ENCODE data around the gene ADGRG6.

DNA sequence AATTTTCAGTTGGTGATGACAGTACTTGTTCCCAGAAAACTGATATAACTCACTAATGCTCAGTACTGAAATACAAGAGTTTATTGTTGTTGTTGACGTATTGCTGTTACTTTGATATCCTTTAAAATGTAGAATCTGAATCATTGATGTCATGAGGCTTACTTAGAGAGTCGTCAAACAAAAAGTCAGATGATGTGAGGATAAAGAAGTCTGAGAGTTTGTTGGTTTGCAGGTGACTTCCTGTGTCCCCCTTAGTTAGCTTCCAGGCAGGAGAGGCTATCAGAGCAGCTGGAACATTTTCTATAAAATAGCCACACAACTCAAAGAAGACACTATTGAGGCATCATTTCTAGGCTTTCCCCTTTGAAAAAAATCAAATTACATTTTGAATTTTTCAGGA lies 97.9 kb downstream of the ADGRG6 start:
- TF ChIP-seq POLR2A (IDR thresholded peaks at IDR 0.05) (no peak), POLR2AphosphoS5 (IDR thresholded peaks at IDR 0.05) (no peak)
- TF ChIP-seq, protein P1, sequence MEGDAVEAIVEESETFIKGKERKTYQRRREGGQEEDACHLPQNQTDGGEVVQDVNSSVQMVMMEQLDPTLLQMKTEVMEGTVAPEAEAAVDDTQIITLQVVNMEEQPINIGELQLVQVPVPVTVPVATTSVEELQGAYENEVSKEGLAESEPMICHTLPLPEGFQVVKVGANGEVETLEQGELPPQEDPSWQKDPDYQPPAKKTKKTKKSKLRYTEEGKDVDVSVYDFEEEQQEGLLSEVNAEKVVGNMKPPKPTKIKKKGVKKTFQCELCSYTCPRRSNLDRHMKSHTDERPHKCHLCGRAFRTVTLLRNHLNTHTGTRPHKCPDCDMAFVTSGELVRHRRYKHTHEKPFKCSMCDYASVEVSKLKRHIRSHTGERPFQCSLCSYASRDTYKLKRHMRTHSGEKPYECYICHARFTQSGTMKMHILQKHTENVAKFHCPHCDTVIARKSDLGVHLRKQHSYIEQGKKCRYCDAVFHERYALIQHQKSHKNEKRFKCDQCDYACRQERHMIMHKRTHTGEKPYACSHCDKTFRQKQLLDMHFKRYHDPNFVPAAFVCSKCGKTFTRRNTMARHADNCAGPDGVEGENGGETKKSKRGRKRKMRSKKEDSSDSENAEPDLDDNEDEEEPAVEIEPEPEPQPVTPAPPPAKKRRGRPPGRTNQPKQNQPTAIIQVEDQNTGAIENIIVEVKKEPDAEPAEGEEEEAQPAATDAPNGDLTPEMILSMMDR (IDR thresholded peaks at IDR 0.05): no peak
